C4-2B (cell line): ENCODE measurements around the gene NINL.
"Not testable (repeated sequence)": the region's sequence is repeated elsewhere in the genome, so short reads cannot be mapped to it uniquely, and the experiment has no call there.

Experiments used
- CTCF ChIP-seq: fragments of 450-650 bp; conservative IDR thresholded peaks from 2 replicates; pipeline ENCODE4 v1.5.1; 2017; ENCODE audit warnings: mild to moderate bottlenecking
- ZFX ChIP-seq: fragments of 450-650 bp; IDR thresholded peaks from 2 replicates; pipeline ENCODE4 v1.6.1; 2017

GRCh38 chr20:25473297-25473696 lies 112.0 kb downstream of the NINL start:
- not testable (repeated sequence) for TF ChIP-seq CTCF, ZFX
